ENCODE results near the gene MYOF.
"Not testable (repeated sequence)": the region's sequence is repeated elsewhere in the genome, so short reads cannot be mapped to it uniquely, and the experiment has no call there.

Gene MYOF

DNA sequence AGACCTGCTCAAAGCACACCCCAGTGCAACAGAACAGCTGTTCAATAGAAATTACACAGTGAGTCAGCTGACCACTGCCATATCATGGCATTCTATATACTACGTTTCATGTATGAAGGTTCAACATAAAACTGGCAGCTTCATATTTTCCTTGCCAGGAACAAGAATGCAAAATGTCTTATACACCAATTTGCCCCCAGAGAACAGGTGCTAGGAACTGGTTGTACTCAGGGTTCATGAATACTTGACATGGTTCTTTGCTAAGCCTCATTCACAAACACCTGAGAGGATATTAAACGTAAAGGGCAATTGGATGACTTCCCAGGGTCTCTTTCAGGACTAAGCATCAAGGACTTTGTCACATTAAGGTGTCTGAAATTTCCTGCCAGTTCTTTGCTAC, 6.9 kb downstream of the MYOF start:
- Histone ChIP-seq H3K4me3 (ENCODE audit: low read length) (no peak overlapping the region), H3K9me3 (ENCODE audit: control insufficient read depth, low read length) (no peaks in the 10 kb centered on the region), H3K27me3 (ENCODE audit: control insufficient read depth, insufficient read depth, low read length) (no peaks in the 10 kb centered on the region), H3K36me3 (ENCODE audit: control insufficient read depth, insufficient read depth, low read length) (no peaks in the 10 kb centered on the region), H3K4me1 (ENCODE audit: control insufficient read depth, insufficient read depth, low read length) (peaks cover 30% of the 10 kb centered on the region), H3K9ac (ENCODE audit: low read length) (no peak overlapping the region)

DNA sequence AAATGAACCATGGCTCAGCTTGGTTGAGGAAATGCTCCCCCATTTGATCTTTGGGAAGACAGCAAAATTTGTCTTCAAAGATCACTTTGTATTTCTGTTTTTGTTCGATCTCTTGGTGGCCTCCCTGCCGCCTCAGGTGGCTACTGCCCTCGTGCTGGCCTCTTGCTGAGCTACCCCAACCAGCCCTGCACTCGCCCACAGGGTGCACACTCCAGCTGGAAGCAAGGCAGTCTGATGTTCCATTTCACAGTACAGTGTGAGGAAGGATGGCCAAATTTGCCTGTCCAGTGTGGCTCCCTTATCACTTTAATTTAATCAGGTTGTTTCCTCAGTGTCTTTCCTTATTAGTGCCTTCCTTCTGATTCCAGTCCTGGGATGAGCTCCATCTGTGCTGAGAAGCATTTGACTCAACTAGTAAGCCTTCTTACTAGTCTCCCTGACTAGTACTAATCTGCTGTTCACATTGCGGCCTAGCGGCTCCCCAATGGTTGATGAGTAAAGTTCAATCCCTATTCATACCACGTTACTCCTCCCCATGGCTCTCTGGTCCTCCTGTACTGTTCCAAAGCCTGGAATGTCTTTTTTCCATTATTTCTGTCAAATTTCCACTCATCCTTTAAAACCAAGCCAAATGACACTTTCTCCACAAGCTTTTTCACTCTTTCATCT, 8.2 kb downstream of the MYOF start:
- H3K36me3 ChIP-seq (ENCODE audit: control insufficient read depth, insufficient read depth, low read length), result no peaks in the 10 kb centered on the region
- H3K9ac ChIP-seq (ENCODE audit: low read length), result no peak overlapping the region
- no peaks in the 10 kb centered on the region for H3K9me3 ChIP-seq (ENCODE audit: control insufficient read depth, low read length)
- H3K4me1 ChIP-seq (ENCODE audit: control insufficient read depth, insufficient read depth, low read length), result peaks cover 30% of the 10 kb centered on the region
- H3K27me3 ChIP-seq (ENCODE audit: control insufficient read depth, insufficient read depth, low read length), result no peaks in the 10 kb centered on the region
- H3K4me3 ChIP-seq (ENCODE audit: low read length), result no peak overlapping the region

DNA sequence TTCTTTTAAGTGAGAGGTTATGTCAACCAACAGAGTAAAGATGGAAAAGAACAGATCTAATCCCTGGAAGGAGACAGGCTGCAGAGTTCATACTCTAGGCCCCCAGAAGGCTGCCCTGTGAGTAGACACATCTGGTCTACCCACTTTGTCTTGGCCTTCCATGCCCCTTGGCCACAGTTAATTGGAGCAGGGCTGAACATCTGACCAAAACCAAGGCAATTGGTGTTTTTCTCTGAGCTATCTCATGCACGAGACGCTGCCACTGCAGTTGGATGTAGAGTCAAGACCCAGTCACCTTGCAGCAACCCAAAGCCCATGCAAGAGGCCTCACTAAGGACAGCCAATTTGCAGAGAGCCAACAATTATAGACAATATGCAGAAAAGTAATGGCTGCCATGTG, 9.0 kb downstream of the MYOF start:
- H3K4me1 ChIP-seq (ENCODE audit: control insufficient read depth, insufficient read depth, low read length), result peaks cover 38% of the 10 kb centered on the region
- H3K36me3 ChIP-seq (ENCODE audit: control insufficient read depth, insufficient read depth, low read length), result no peaks in the 10 kb centered on the region
- no peak overlapping the region for H3K9ac ChIP-seq (ENCODE audit: low read length)
- H3K9me3 ChIP-seq (ENCODE audit: control insufficient read depth, low read length), result no peaks in the 10 kb centered on the region
- H3K4me3 ChIP-seq (ENCODE audit: low read length), result no peak overlapping the region
- no peaks in the 10 kb centered on the region for H3K27me3 ChIP-seq (ENCODE audit: control insufficient read depth, insufficient read depth, low read length)

DNA sequence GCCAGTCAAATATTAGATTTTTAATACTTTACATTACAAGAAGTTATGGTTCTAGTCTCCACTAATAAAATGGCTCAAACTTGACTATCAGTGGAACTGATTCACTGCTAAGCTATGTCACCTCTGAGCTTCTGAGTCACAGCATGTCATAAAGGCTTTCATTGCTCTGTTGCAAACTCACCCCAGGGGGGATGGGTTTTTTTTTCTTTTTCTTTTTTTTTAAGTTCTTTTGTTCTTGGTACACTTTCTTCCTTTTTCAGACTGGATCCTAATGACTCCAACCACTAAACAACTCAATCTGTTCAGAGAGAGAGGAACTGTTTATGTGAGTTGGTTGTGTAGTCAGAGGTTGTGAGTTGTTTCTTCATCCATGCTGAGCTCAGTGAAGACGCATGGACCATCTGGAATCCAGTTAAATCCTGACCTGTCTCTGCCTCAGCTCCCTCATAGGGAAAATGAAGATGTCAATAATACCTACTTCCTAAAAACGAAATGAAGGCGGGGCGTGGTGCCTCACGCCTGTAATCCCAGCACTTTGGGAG, 11.0 kb downstream of the MYOF start:
- Histone ChIP-seq H3K36me3 (ENCODE audit: control insufficient read depth, insufficient read depth, low read length) (no peaks in the 10 kb centered on the region), H3K4me1 (ENCODE audit: control insufficient read depth, insufficient read depth, low read length) (peaks cover 48% of the 10 kb centered on the region), H3K9ac (ENCODE audit: low read length) (no peak overlapping the region), H3K27me3 (ENCODE audit: control insufficient read depth, insufficient read depth, low read length) (no peaks in the 10 kb centered on the region), H3K9me3 (ENCODE audit: control insufficient read depth, low read length) (no peaks in the 10 kb centered on the region), H3K4me3 (ENCODE audit: low read length) (no peak overlapping the region)

DNA sequence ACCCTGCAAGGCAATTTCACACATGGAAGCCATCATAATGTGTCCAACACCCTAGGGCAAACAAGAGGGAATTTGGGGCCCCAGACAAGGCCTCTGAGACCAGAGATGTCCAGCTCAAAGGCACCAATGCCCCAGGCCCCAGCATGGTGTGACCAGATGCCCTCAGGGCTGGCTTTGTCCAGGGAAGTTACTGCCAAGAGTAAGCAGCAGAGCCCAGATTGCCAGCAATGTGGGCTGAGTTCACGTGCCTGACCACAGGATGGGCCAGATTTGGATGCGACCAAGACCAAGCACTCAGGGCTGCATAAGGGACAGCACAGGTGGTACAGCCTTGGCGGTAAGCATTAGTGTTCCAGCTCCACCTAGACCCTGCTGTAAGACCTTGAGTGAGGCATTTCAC, 12.7 kb downstream of the MYOF start:
- no peak overlapping the region for H3K4me3 ChIP-seq (ENCODE audit: low read length)
- no peak overlapping the region for H3K9ac ChIP-seq (ENCODE audit: low read length)
- H3K9me3 ChIP-seq (ENCODE audit: control insufficient read depth, low read length), result no peaks in the 10 kb centered on the region
- H3K4me1 ChIP-seq (ENCODE audit: control insufficient read depth, insufficient read depth, low read length), result peaks cover 51% of the 10 kb centered on the region
- no peaks in the 10 kb centered on the region for H3K36me3 ChIP-seq (ENCODE audit: control insufficient read depth, insufficient read depth, low read length)
- no peaks in the 10 kb centered on the region for H3K27me3 ChIP-seq (ENCODE audit: control insufficient read depth, insufficient read depth, low read length)

DNA sequence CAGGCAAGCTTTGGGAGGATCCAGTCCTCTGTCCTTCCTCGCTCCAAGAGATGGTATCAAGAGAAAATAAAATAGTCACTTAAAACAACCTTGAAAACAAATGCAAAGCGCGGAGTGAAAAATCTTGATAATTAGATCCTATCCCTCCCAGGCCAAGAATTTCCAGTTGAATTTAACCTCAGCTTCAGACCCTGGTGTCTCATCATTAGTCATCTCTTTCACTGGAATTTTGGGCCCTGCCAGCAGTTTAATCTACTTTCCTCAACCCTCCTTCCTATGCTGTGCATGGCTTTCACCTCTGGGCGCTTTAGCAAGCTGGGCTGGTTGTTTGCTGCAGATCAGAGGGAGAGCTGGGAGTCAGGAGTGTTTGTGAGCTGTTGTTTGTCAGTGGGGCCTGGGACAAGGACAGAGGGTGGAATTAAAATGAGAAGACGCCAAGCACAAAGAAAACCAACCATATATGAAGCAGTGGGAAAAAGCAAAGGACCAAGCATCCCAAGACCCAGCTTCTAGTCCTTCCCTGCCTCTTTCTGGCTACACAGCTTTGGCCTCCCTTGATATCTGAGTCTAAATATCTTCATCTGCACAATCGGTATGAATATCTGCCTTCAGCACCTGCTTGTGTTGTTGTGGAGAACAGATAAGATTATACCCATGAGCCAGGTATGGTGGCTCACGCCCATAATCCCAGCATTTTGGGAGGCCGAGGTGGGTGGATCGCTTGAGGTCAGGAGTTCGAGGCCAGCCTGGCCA, 13.5 kb downstream of the MYOF start:
- Histone ChIP-seq H3K27me3 (ENCODE audit: control insufficient read depth, insufficient read depth, low read length) (no peaks in the 10 kb centered on the region), H3K4me1 (ENCODE audit: control insufficient read depth, insufficient read depth, low read length) (peaks cover 45% of the 10 kb centered on the region), H3K9ac (ENCODE audit: low read length) (peak overlapping the region; percentile 50)

DNA sequence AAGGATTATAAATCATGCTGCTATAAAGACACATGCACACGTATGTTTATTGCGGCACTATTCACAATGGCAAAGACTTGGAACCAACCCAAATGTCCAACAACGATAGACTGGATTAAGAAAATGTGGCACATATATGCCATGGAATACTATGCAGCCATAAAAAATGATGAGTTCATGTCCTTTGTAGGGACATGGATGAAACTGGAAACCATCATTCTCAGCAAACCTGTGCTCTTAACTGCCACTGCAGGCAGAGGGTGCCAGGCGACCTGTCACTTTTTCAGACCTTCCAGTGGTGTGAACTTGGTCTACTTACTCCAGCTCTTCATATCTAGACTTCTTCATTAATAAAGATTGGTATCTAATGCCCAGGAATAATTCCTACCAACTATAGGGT, 14.5 kb downstream of the MYOF start:
- H3K9ac ChIP-seq (ENCODE audit: low read length); H3K9me3 ChIP-seq (ENCODE audit: control insufficient read depth, low read length); H3K27me3 ChIP-seq (ENCODE audit: control insufficient read depth, insufficient read depth, low read length); H3K4me3 ChIP-seq (ENCODE audit: low read length); H3K36me3 ChIP-seq (ENCODE audit: control insufficient read depth, insufficient read depth, low read length): not testable (repeated sequence)
- peaks cover 46% of the 10 kb centered on the region for H3K4me1 ChIP-seq (ENCODE audit: control insufficient read depth, insufficient read depth, low read length)

More for the DNA sequence above, 13.5 kb downstream of the MYOF start:
- no peaks in the 10 kb centered on the region for H3K9me3 ChIP-seq (ENCODE audit: control insufficient read depth, low read length)
- H3K4me3 ChIP-seq (ENCODE audit: low read length), result no peak overlapping the region
- no peaks in the 10 kb centered on the region for H3K36me3 ChIP-seq (ENCODE audit: control insufficient read depth, insufficient read depth, low read length)

DNA sequence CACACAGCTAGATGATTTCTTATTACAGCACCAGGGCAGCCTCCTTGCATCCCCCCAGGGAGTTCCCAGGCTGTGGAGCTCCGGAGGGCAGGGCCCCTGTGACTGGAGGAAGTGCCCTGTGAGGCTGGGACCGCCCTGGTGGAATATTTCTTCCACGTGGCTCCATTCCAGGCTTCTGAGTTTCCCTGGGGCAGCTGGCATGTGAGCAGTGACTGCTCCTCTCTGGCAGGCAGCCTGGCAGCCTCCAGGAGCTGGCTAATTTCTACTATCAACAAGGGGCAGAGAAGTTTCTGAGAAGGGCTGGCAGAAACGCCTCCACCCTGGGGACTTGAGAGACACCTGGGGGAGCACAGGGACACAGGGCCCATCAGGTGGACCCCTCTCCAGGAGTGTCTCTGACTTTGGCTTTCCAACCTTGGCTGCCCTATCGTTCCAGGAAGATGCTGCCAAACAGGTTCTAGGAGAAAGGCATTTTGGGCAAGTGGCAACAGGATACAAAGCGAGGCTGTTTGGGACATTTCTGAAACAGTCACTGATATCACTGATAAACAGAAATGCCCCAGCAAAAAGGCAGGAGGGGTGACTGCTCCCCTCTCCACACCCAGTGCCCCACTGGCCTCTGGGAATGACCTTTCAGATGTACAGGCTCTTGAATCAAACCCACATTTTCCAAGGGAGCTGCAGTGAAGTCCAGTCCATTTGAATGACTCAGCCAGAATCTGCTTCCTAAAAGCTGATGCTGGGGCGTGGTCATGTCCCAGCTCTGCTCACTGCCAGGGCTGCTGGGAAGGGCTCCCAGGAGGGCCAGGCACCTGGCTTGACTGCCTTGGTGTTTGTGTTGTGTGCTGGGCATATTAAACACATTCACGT, 16.1 kb downstream of the MYOF start:
- Histone ChIP-seq H3K9me3 (ENCODE audit: control insufficient read depth, low read length) (no peaks in the 10 kb centered on the region), H3K9ac (ENCODE audit: low read length) (peak overlapping the region; percentile 60), H3K4me1 (ENCODE audit: control insufficient read depth, insufficient read depth, low read length) (peaks cover 53% of the 10 kb centered on the region), H3K36me3 (ENCODE audit: control insufficient read depth, insufficient read depth, low read length) (no peaks in the 10 kb centered on the region), H3K4me3 (ENCODE audit: low read length) (no peak overlapping the region), H3K27me3 (ENCODE audit: control insufficient read depth, insufficient read depth, low read length) (no peaks in the 10 kb centered on the region)

DNA sequence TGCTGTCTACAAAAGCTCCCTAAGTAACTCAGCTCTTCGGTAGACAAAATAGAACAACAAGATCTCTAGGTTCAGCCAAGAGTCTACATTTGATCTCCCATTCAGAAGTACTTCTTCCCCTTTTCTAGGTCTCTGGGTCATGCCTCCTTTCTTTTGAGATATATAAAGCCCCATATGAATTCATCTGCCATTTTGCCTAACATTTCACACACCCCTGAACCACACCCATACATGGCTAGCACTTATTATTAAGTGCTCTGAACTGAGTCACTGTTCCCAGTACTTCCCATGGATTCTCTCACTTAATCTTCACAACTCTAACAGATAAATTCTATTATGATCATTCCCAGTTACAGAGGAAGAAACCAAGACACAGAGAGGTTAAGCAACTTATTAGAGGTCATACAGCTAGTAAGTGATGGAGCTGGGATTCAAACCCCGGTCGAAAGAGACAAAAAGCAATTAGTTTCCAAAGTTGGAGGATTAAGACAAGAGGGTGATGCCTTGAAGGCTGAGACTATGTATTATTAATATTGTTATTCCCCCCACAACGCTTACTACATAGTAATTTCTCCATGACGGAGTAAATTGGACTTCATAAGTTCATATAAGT, 17.3 kb downstream of the MYOF start:
- Histone ChIP-seq H3K36me3 (ENCODE audit: control insufficient read depth, insufficient read depth, low read length) (no peaks in the 10 kb centered on the region), H3K9ac (ENCODE audit: low read length) (no peak overlapping the region), H3K4me1 (ENCODE audit: control insufficient read depth, insufficient read depth, low read length) (peaks cover 58% of the 10 kb centered on the region), H3K27me3 (ENCODE audit: control insufficient read depth, insufficient read depth, low read length) (no peaks in the 10 kb centered on the region), H3K9me3 (ENCODE audit: control insufficient read depth, low read length) (no peaks in the 10 kb centered on the region), H3K4me3 (ENCODE audit: low read length) (no peak overlapping the region)

DNA sequence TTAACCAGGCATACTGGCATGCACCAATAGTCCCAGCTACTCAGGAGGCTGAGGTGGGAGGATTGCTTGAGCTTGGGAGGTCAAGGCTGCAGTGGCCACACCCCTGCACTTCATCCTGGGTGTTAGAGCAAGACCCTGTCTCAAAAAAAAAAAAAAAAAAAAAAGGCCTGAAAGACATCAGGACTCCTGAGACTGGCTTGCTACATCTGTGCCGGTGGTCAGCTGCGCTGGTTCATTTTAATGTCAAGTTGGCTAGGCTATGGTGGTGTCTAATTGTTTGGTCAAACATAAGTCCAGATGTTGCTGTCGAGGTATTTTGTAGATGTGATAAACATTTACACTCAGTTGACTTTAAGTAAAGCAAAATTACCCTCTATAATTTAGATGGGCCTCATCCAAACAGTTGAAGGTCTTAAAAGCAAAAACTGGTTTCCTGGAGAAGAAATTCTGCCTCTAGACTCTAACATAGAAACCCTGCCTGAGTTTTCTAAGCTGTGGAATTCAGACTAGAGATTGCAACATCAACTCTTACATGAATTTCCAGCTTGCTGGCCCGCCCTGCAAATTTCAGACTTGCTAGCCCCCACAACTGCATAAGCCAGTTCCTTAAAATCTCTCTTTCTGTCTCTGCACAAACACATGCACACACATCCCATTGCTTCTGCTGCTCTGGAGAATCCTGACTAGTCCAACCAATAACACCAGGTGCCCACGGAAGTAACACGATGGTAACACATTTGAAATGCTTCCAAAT, 18.2 kb downstream of the MYOF start:
- no peaks in the 10 kb centered on the region for H3K36me3 ChIP-seq (ENCODE audit: control insufficient read depth, insufficient read depth, low read length)
- H3K9ac ChIP-seq (ENCODE audit: low read length), result peak overlapping the region; percentile 6
- no peaks in the 10 kb centered on the region for H3K27me3 ChIP-seq (ENCODE audit: control insufficient read depth, insufficient read depth, low read length)
- peaks cover 67% of the 10 kb centered on the region for H3K4me1 ChIP-seq (ENCODE audit: control insufficient read depth, insufficient read depth, low read length)
- H3K9me3 ChIP-seq (ENCODE audit: control insufficient read depth, low read length), result no peaks in the 10 kb centered on the region
- no peak overlapping the region for H3K4me3 ChIP-seq (ENCODE audit: low read length)

DNA sequence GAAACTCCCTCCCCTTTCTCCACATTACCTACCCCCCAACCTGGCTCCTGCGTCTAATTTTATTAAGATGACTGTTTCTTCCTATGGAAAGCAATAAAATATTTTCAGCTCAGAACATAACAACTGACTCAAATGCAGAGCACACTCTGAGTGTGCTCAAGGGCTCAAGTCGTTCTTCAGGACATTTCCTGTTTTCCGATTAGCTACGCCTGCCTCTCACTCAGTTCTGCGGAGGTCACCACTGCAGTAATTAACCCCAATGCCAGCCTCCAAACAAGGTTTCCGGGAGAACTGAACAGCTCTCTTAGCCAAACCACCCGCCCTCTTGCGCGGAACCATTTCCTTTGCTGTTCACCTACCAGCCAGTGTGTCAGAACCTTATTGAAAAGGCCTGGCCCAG, 19.3 kb downstream of the MYOF start:
- H3K9me3 ChIP-seq (ENCODE audit: control insufficient read depth, low read length), result no peaks in the 10 kb centered on the region
- peaks cover 59% of the 10 kb centered on the region for H3K4me1 ChIP-seq (ENCODE audit: control insufficient read depth, insufficient read depth, low read length)
- no peaks in the 10 kb centered on the region for H3K27me3 ChIP-seq (ENCODE audit: control insufficient read depth, insufficient read depth, low read length)
- H3K9ac ChIP-seq (ENCODE audit: low read length), result no peak overlapping the region
- no peaks in the 10 kb centered on the region for H3K36me3 ChIP-seq (ENCODE audit: control insufficient read depth, insufficient read depth, low read length)
- H3K4me3 ChIP-seq (ENCODE audit: low read length), result no peak overlapping the region

Measured in mucosa of stomach (tissue), 1 donor.